Endothelial cell of umbilical vein (primary cell): ENCODE results near the gene PTRHD1. TPM values are rescaled to one million over a fixed set of nuclear protein-coding genes. Genes with fewer than 3 reads are reported as not detected.

ENCODE experiments used
- BruUV-seq: library from RNA; stranded (reverse); fragments of 400-500 nt; replicated peaks from 2 replicates; lab custom pipeline; 2021; lab: Mats Ljungman, UMichigan
- CTCF ChIA-PET: fragments of 300-600, 350-600 bp; sonication (Branson Sonifier 250); formaldehyde crosslinking; loops from one replicate; lab custom pipeline; 2021; ENCODE audit warnings: antibody characterized with exemption, inconsistent platforms; lab: Charles Lee
- POLR2A ChIA-PET: fragments of 300-600, 350-600 bp; sonication (Branson Sonifier 250); formaldehyde crosslinking; loops from one replicate; lab custom pipeline; 2021; ENCODE audit warnings: antibody characterized with exemption, inconsistent platforms; lab: Charles Lee
- DNase-seq: peaks from one replicate; pipeline ENCODE4 v3.0.0-alpha.2; 2011; ENCODE audit warnings: low read depth, low spot score
- FAIRE-seq: peaks from 2 replicates; lab custom pipeline; 2011; peaks lifted over from hg19 to GRCh38; lab: Jason Lieb, UNC
- H2AFZ ChIP-seq: 2 replicates; pipeline ENCODE4 v1.6.0; 2012; ENCODE audit warnings: low read depth, low read length, control low read depth, inconsistent platforms
- H3K27ac ChIP-seq: 2 replicates; pipeline ENCODE4 v1.5.1; 2011; ENCODE audit warnings: low read depth, mild to moderate bottlenecking, control low read depth, low read length, moderate library complexity; ENCODE audit not compliant: insufficient read depth
- H3K27me3 ChIP-seq, 2 experiments: 2 replicates each; pipeline versions ENCODE4 v1.6.0 to v1.6.1; 2011; ENCODE audit warnings: low read length in 2 of 2, mixed read lengths in 1 of 2; ENCODE audit not compliant: control insufficient read depth in 2 of 2, insufficient read depth in 2 of 2
- H3K36me3 ChIP-seq, 2 experiments: 2 replicates in 1 of 2; 3 replicates in 1 of 2; pipeline ENCODE4 v1.5.1; 2011; ENCODE audit warnings: low read length in 2 of 2, mild to moderate bottlenecking in 1 of 2, moderate library complexity in 1 of 2; ENCODE audit not compliant: control insufficient read depth in 2 of 2, insufficient read depth in 2 of 2; ENCODE audit errors: extremely low read depth in 1 of 2
- H3K4me1 ChIP-seq: 3 replicates; pipeline ENCODE4 v1.5.1; 2011; ENCODE audit warnings: mild to moderate bottlenecking, low read length; ENCODE audit not compliant: control insufficient read depth, insufficient read depth; ENCODE audit errors: extremely low read depth
- H3K4me2 ChIP-seq: 2 replicates; pipeline ENCODE4 v1.6.1; 2011; ENCODE audit warnings: low read length, control low read depth, mixed read lengths; ENCODE audit not compliant: insufficient read depth
- H3K4me3 ChIP-seq, 3 experiments: fragments of 200-600 bp in 1 of 3; sonication (generic), shearing (Covaris generic) in 1 of 3; replicated peaks in 1 of 3; 2 replicates each; pipeline ENCODE4 v1.5.1; 2011 to 2016; ENCODE audit warnings: control low read depth in 3 of 3, low read length in 3 of 3, mild to moderate bottlenecking in 2 of 3, inconsistent platforms in 1 of 3, low read depth in 1 of 3, moderate library complexity in 1 of 3; ENCODE audit not compliant: insufficient read depth in 1 of 3
- H3K79me2 ChIP-seq: 2 replicates; pipeline ENCODE4 v1.6.0; 2012; ENCODE audit warnings: low read length, inconsistent platforms; ENCODE audit not compliant: control insufficient read depth, insufficient read depth
- H3K9ac ChIP-seq: replicated peaks from 2 replicates; pipeline ENCODE3; 2011; ENCODE audit warnings: low read length, control low read depth; ENCODE audit not compliant: insufficient read depth; ENCODE audit errors: extremely low read depth
- H3K9me1 ChIP-seq: replicated peaks from 3 replicates; pipeline ENCODE4 v1.6.0; 2011; ENCODE audit warnings: mild to moderate bottlenecking, low read length; ENCODE audit not compliant: control insufficient read depth, insufficient read depth; ENCODE audit errors: extremely low read depth
- H3K9me3 ChIP-seq: replicated peaks from 2 replicates; pipeline ENCODE4 v1.5.1; 2012; ENCODE audit warnings: low read length, inconsistent platforms; ENCODE audit not compliant: control insufficient read depth, insufficient read depth
- H4K20me1 ChIP-seq: replicated peaks from 2 replicates; pipeline ENCODE3; 2011; ENCODE audit warnings: mild to moderate bottlenecking, low read length; ENCODE audit not compliant: control insufficient read depth, insufficient read depth; ENCODE audit errors: extremely low read depth
- CTCF ChIP-seq, 2 donors: IDR thresholded peaks; 1 replicate in 1 of 2; 2 replicates in 1 of 2; pipeline ENCODE4 v1.5.1; 2011; ENCODE audit warnings: low read length in 2 of 2, mild to moderate bottlenecking in 2 of 2, moderate library complexity in 2 of 2, control low read depth in 1 of 2, inconsistent platforms in 1 of 2, low read depth in 1 of 2; ENCODE audit not compliant: insufficient read depth in 1 of 2; ENCODE audit errors: extremely low read depth in 1 of 2
- EZH2 ChIP-seq: IDR thresholded peaks from 2 replicates; pipeline ENCODE4 v1.6.1; 2012; ENCODE audit warnings: borderline replicate concordance, low read depth, mild to moderate bottlenecking, moderate library complexity, low read length, inconsistent platforms; ENCODE audit not compliant: severe bottlenecking
- FOS ChIP-seq: IDR thresholded peaks from 2 replicates; pipeline ENCODE4 v1.6.1; 2011; ENCODE audit warnings: mild to moderate bottlenecking, low read length, moderate library complexity, borderline replicate concordance; ENCODE audit not compliant: insufficient read depth
- GATA2 ChIP-seq: IDR thresholded peaks from 2 replicates; pipeline ENCODE4 v1.7.0; 2011; ENCODE audit warnings: low read depth, mild to moderate bottlenecking, moderate library complexity, mixed read lengths, low read length; ENCODE audit not compliant: insufficient read length, insufficient read depth
- JUN ChIP-seq: IDR thresholded peaks from 2 replicates; pipeline ENCODE4 v1.6.1; 2011; ENCODE audit warnings: borderline replicate concordance, low read depth; ENCODE audit not compliant: insufficient read length, insufficient read depth
- MYC ChIP-seq: IDR thresholded peaks from one replicate; pipeline ENCODE4 v1.6.1; 2011; ENCODE audit warnings: mild to moderate bottlenecking, low read depth, low read length
- POLR2A ChIP-seq: IDR thresholded peaks from 2 replicates; pipeline ENCODE4 v1.6.1; 2012; ENCODE audit warnings: low read depth, mild to moderate bottlenecking, control low read depth, low read length
- POLR2AphosphoS5 ChIP-seq: IDR thresholded peaks from 2 replicates; pipeline ENCODE4 v1.6.1; 2012; ENCODE audit warnings: low read depth, mild to moderate bottlenecking, control low read depth, low read length, moderate library complexity; ENCODE audit not compliant: insufficient read depth
- dilution Hi-C: fragments of 300-500 bp; cut with MboI; formaldehyde crosslinking; loops from one replicate; pipeline ENCODE4 v1.15.0; 2019; ENCODE audit warnings: low sequenced_read_pairs; ENCODE audit not compliant: extremely low pct_ligation_motif_present
- intact Hi-C: fragments of 100-400 bp; cut with micrococcal nuclease; formaldehyde crosslinking; loops from one replicate; pipeline ENCODE4 v1.10.0; 2022
- polyA plus RNA-seq, 4 experiments: library from polyadenylated mRNA; depleted of rRNA in 3 of 4; stranded (reverse) in 3 of 4; unstranded in 1 of 4; fragments of >200 nt; gene quantifications; 2 replicates each; pipeline versions ENCODE4 v1.2.1 to v1.2.3, GENCODE V29; 2011 to 2012; ENCODE audit warnings: missing spikeins in 1 of 4
- total RNA-seq: library from RNA; stranded (reverse); gene quantifications from 2 replicates; pipeline ENCODE4 v1.2.3, GENCODE V29; 2021
- TF ChIP-seq, protein P1 (sequence below): IDR thresholded peaks from 2 replicates; pipeline ENCODE4 v1.6.1; 2011; ENCODE audit not compliant: insufficient read depth, insufficient read length

The PTRHD1 gene
- total and polyA plus RNA-seq, 2 donors (not counting 3 experiments of a cell fraction or from before 2014, with no cell fraction given): 41.1 to 68.8 TPM

GRCh38 chr2:24820598-24821432 lies 27.6 kb upstream of the PTRHD1 start:
- CTCF ChIA-PET: interaction anchor here (1.2 to 1.4 kb wide), 3 partner anchors 11 to 410 kb away, joined by 3 to 5 read pairs (median 4); no protein-coding TSS in a partner anchor
- Histone ChIP-seq H2AFZ (no peak overlapping the region), H3K4me1 (peaks cover 22% of the 10 kb centered on the region), H3K27me3 (no peaks in the 10 kb centered on the region), H3K79me2 (no peaks in the 10 kb centered on the region), H3K9me3 (no peaks in the 10 kb centered on the region), H3K9me1 (no peaks in the 10 kb centered on the region), H3K9ac (no peak overlapping the region), H3K27ac (no peak overlapping the region), H3K36me3 (peaks cover 16 to 21% of the 10 kb centered on the region in 2 experiments), H4K20me1 (no peaks in the 10 kb centered on the region), H3K4me3 (no peak overlapping the region), H3K4me2 (no peak overlapping the region)
- no peak for FAIRE-seq
- DNase-seq: no peak
- TF ChIP-seq, protein P1, sequence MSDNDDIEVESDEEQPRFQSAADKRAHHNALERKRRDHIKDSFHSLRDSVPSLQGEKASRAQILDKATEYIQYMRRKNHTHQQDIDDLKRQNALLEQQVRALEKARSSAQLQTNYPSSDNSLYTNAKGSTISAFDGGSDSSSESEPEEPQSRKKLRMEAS: no peak
- TF ChIP-seq FOS (no peak), JUN (no peak), GATA2 (no peak), EZH2 (no peak), POLR2A (no peak), CTCF (IDR thresholded peaks at IDR 0.05; ENCODE audit: extremely low read depth in 1 of 2, insufficient read depth in 1 of 2, low read depth in 1 of 2, low read length in 2 of 2) (no peak), MYC (no peak), POLR2AphosphoS5 (no peak)
- POLR2A ChIA-PET: no interaction called here
- dilution Hi-C loops (no loop called here), intact Hi-C loops (no loop called here)
- no TSS peak for BruUV-seq
